Smooth muscle cell (in vitro differentiated cells): ENCODE results near the gene PTCH1. TPM values are rescaled to one million over a fixed set of nuclear protein-coding genes. Genes with fewer than 3 reads are reported as not detected.

ENCODE experiments used
- polyA plus RNA-seq: library from polyadenylated mRNA; unstranded; fragments of >200 nt; fragmentation: Nextera tagmentation; extraction: Ambion mirVana; gene quantifications from 2 replicates; pipeline ENCODE4 v1.2.1, GENCODE V29; 2016
- small RNA-seq: library from RNA; depleted of rRNA; stranded (forward); fragments of <200 nt; gene quantifications from one replicate; pipeline ENCODE3, GENCODE V24; 2014
- total RNA-seq: library from RNA; depleted of rRNA; stranded (reverse); fragments of >200 nt; gene quantifications from 2 replicates; pipeline ENCODE4 v1.2.3, GENCODE V29; 2014

PTCH1 gene
- total and polyA plus RNA-seq, 2 experiments from 2014 or later = 5.8 to 6.3 TPM

Small RNA genes within 50 kb of the gene (small RNA-seq; reads per million reads assigned to genes)
- not detected for gene MT1P1

Other genes with a start within 250 kb of the PTCH1 start
- gene FANCC, start 199.3 kb downstream of the PTCH1 start, total RNA-seq = 7.9 and 11.2 TPM in 2 replicates
- 9.5 and 11.0 TPM in 2 replicates for gene FANCC, start 199.3 kb downstream of the PTCH1 start, polyA plus RNA-seq